GM21723 (cell line): Measurements from ENCODE around the gene NR4A1.

Experiments
- ATAC-seq: cut with Tn5 transposase; IDR thresholded peaks from one replicate; pipeline ENCODE4 v1.9.1; 2021; ENCODE audit warnings: mild to moderate bottlenecking, moderate library complexity; ENCODE audit not compliant: unreplicated experiment

NR4A1 gene

GRCh38 chr12:52050758-52051541 is at the start of gene NR4A1:
NR4A1 (plus strand) TSS chr12:52051442; CDS start chr12:52054329, 2,887 bp downstream.
- ATAC-seq: peak; percentile 83

GRCh38 chr12:52003016-52003550 is 48.2 kb upstream of the NR4A1 start:
- ATAC-seq: no peak

- ATAC-seq: no peak
These were observed 47.7 kb upstream of the NR4A1 start for GRCh38 chr12:52003591-52003990.

- ATAC-seq: no peak
These were observed 47.1 kb upstream of the NR4A1 start for GRCh38 chr12:52004042-52004648.

GRCh38 chr12:52005218-52005902 is 45.9 kb upstream of the NR4A1 start:
- no peak for ATAC-seq

- ATAC-seq: peak; percentile 81
These were observed 45.1 kb upstream of the NR4A1 start for GRCh38 chr12:52005903-52006703.

- ATAC-seq: no peak
These were observed 44.5 kb upstream of the NR4A1 start, which contains the start of gene TAMALIN for GRCh38 chr12:52006726-52007157. TAMALIN (plus strand) TSS chr12:52006946; CDS start chr12:52007020, 74 bp downstream.

- ATAC-seq: no peak
These were observed 43.9 kb upstream of the NR4A1 start for GRCh38 chr12:52007158-52007921.

GRCh38 chr12:52007982-52008510 is 43.2 kb upstream of the NR4A1 start:
- no peak for ATAC-seq

GRCh38 chr12:52009081-52009751 is 42.0 kb upstream of the NR4A1 start:
- ATAC-seq: no peak

GRCh38 chr12:52010152-52010622 is 41.1 kb upstream of the NR4A1 start:
- no peak for ATAC-seq

- ATAC-seq: no peak
These were observed 40.3 kb upstream of the NR4A1 start for GRCh38 chr12:52010692-52011601.

GRCh38 chr12:52011602-52012214 is 39.5 kb upstream of the NR4A1 start:
- ATAC-seq: no peak

- ATAC-seq: no peak
These were observed 37.5 kb upstream of the NR4A1 start for GRCh38 chr12:52013626-52014310.

- no peak for ATAC-seq
These were observed 36.4 kb upstream of the NR4A1 start for GRCh38 chr12:52014567-52015530.
